Epithelial cell of proximal tubule (primary cell): ENCODE results near the gene PAX7. TPM values are rescaled to one million over a fixed set of nuclear protein-coding genes. Genes with fewer than 3 reads are reported as not detected.

Source experiments
- DNase-seq: peaks from one replicate; pipeline ENCODE4 v3.0.0-alpha.2; 2011; ENCODE audit warnings: low read depth
- H3K4me3 ChIP-seq: 2 replicates; pipeline ENCODE4 v1.5.1; 2011; ENCODE audit warnings: low read depth, mild to moderate bottlenecking, low read length
- CTCF ChIP-seq: conservative IDR thresholded peaks from 2 replicates; pipeline ENCODE4 v1.5.1; 2012; ENCODE audit warnings: low read depth, mild to moderate bottlenecking, low read length
- total RNA-seq: library from RNA; depleted of rRNA; stranded (reverse); fragments of >200 nt; gene quantifications from 2 replicates; pipeline ENCODE4 v1.2.3, GENCODE V29; 2015

Gene PAX7
- total RNA-seq, 1 donor from 2014 or later = not detected

- TF ChIP-seq CTCF = no peak
Observed at GRCh38 chr1:18662286-18662639, 31.6 kb downstream of the PAX7 start.

GRCh38 chr1:18666317-18666920, 35.8 kb downstream of the PAX7 start:
- DNase-seq = no peak
- TF ChIP-seq CTCF = no peak
- H3K4me3 ChIP-seq = no peak overlapping the region

More at GRCh38 chr1:18662286-18662639, 31.6 kb downstream of the PAX7 start:
- DNase-seq = no peak
- no peak overlapping the region for H3K4me3 ChIP-seq

GRCh38 chr1:18667333-18667732, 36.7 kb downstream of the PAX7 start:
- no peak for TF ChIP-seq CTCF
- no peak overlapping the region for H3K4me3 ChIP-seq
- DNase-seq = no peak

GRCh38 chr1:18668046-18668445, 37.4 kb downstream of the PAX7 start:
- DNase-seq = no peak
- TF ChIP-seq CTCF = no peak
- H3K4me3 ChIP-seq = no peak overlapping the region

GRCh38 chr1:18668750-18669404, 38.2 kb downstream of the PAX7 start:
- H3K4me3 ChIP-seq = no peak overlapping the region
- TF ChIP-seq CTCF = no peak
- no peak for DNase-seq

GRCh38 chr1:18670121-18670867, 39.6 kb downstream of the PAX7 start:
- no peak for DNase-seq
- no peak overlapping the region for H3K4me3 ChIP-seq
- TF ChIP-seq CTCF = no peak

GRCh38 chr1:18670868-18671225, 40.2 kb downstream of the PAX7 start:
- no peak for TF ChIP-seq CTCF
- DNase-seq = no peak
- H3K4me3 ChIP-seq = no peak overlapping the region
